NCI-H446 (cell line): ENCODE measurements around the gene APOF.
"Not testable (repeated sequence)": the region's sequence is repeated elsewhere in the genome, so short reads cannot be mapped to it uniquely, and the experiment has no call there.

ENCODE experiments used
- DNase-seq, 2 experiments: peaks; one replicate each; lab custom pipeline; 2025; lab: John Stamatoyannopoulos, UW

Gene APOF

DNA sequence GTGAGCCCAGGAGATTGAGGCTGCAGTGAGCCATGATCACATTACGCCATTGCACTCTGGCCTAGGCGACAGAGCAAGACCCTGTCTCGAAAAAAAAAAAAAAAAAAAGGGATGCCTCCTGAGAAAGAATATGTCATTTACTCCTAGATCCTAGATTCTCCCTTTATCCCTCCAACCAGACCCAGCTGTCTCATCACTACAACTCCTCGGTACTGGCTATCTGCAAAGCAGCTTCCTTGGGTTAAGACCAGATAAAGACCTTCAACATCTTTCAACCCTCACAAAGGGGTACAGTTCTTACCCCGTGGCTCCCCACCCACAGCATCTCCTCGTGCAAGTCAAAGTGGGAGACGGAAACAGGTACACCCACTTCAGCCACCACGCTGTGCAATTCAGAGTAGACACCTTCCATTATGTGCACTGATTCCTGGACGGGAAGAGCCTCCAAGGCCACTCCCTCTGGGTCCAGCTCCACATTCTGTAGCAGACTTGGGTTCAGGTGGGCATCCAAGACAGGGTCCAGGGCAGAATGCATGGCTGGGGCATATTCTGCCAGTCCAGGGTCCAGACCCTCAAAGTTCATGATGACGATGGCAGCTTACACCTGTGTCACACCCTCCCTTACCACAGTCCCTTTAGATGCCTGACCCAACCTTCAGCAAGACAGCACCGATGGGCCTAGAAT lies 30.0 kb downstream of the APOF start:
- DNase-seq, result no peak

DNA sequence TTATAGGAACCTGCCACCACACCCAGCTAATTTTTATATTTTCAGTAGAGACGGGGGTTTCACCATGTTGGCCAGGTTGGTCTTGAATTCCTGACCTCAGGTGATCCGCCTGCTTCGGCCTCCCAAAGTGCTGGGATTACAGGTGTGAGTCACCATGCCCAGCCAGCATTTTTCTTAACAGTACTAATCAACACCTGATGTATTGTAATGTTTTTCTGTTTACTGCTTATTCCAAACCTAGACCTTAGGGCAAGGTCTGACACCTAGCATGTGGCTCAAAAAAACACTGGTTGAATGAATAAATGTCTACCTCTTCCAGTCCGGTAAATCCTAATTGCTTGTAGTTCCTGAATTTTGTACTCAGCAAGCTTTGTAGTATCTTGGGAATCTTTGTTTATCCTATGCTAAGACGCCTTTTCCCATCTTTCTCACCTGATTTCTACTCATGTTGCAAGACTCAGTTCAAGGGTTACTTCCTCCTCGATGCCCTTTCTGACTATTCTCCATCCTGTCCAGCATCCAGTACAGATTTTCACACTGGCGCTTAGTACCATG lies 31.6 kb downstream of the APOF start:
- DNase-seq, result no peak

DNA sequence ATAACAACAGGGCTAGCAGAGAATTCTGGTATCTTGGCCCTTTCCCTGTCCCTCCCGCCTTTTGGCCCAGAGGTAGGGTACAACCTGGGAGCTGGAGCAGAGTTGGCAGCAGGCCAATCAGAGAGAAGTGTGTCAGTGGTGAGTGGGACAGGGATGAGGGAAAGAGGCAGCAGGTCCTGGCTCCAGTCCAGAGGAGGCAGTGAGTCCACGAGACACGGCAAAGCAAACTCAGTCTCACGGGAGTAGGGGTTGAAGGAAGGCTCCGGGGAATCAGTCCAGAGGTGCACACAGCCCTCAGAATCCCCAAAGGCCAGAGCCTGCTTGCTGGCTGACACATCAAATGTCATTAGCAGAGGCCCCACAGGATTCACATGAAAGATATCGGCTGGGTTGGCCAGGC lies 36.1 kb downstream of the APOF start:
- peak in 1 of 2 experiments; percentile 9 for DNase-seq

DNA sequence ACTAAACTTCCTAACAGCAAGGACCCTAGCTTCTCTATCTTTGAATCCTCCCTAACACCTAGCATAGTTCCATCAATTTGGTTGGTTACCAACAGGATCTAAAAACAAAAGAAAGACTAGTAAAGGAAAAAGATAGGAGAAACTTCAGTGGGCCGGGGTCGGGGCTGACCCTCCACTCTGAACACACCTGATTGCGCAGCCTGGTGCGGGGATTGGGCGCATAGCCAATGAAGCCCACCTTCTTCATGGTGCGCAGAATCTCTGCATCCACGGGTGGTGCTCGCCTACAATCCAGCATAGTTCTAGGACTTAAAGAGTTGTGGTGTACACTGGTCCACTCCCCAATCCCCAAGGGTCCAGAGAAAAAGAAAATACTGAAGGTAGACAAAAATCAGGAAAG lies 36.5 kb downstream of the APOF start:
- DNase-seq, result no peak

DNA sequence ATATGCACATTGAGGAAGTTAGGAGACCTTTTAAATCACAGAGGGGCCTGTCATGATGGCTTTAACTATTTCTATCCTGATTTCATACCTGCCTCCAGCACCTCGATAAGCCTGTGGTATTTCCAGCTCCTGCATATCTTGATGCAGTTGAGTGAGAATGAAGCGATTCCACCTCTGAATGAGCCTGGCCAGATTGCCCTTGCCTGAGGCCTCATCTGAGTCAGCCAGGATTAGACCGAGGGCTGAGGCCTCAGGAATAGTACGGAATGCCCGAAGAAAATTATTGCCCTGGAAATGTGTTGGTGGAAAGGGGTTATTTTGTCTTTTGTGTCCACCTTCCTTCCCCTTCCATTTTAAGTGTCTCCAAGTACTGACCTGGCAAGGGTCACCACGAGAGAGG lies 38.5 kb downstream of the APOF start:
- no peak for DNase-seq

DNA sequence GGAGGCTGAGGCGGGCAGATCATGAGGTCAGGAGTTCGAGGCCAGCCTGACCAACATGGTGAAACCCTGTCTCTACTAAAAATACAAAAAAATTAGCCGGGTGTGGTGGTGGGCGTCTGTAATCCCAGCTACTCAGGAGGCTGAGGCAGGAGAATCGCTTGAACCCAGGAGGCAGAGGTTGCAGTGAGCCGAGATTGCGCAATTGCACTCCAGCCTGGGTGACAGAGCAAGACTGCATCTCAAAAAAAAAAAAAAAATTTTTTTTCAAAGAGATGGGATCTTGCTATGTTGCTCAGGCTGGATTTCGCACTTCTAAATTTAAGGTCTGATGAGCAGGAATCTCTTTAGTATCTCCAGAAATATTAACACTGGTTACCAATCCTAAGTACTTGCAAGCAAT lies 41.0 kb downstream of the APOF start:
- not testable (repeated sequence) for DNase-seq

DNA sequence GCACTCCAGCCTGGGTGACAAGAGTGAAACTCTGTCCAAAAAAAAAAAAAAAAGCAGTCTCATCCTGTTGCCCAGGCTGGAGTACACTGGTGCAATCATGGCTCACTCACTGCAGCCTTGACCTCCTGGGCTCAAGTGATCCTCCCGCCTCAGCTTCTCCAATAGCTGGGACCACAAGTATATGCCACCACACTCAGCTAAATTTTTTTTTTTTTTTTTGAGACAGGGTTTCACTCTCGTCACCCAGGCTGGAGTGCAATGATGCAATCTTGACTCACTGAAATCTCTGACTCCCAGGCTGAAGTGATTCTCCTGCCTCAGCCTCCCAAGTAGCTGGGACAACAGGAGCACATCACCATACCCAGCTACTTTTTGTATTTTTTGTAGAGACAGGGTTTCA lies 41.6 kb downstream of the APOF start:
- DNase-seq, result no peak

DNA sequence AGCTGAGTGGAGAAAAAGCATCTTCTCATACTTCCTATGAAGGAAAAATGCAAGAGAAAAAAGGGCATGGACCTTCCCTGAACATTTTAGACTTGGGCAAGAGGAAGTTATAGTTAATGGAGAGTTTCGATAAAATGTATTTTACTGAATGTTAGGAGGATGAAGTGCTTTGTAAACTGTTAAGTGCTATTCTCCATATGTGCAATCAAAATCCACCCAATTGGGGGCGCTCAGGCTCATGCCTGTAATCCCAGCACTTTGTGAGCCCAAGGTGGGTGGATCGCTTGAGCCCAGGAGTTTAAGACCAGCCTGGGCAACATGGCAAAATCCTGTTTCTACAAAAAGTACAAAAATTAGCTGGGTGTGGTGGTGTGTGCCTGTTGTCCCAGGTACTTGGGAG lies 45.0 kb downstream of the APOF start:
- DNase-seq, result no peak

DNA sequence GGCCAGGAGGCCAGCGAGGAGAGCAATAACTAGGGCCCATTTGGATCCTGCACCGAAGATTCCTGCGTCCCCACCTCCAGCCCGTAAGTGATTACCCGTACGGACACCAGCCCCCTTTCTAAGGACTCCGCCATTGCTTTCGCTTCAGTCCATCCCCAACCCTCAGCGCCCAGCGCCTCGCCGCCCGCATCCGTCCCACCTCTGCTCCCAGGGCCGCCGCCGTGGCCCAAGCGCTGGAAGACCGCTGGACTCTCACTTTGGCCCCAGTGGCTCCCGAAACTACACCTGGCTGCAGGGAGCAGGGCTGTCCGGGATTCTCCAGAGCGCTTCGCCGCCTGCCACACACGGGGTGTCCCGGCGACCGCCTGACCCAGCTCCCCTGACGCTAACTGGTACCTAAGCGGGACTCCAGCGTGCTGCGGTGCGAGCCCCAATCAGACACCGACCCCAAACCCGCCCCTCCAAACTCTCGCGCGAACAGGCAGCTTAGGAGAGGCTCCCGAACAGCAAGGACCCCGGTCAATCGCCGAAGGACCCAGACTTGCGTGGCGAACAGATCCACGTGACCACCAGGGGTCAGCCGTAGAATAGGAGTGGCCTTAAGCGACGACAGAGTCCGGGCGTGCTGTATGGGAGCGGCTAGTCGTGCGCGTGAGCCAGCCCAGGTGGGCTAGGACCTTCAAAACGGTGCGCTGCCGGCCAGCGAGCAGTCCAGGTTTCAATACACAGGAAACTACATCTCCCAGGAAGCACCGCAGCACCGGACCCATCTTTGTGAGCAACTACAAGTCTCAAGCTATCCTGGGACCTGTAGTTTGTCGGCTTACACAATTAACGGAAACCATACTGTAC lies 46.8 kb downstream of the APOF start, which contains the start of gene CNPY2:
Gene CNPY2, minus strand, starts transcription at position 367 of the 852 bp plus-strand sequence. CDS start 771 bp downstream, outside the sequence.
- peak; percentile 92 to 93 for DNase-seq

DNA sequence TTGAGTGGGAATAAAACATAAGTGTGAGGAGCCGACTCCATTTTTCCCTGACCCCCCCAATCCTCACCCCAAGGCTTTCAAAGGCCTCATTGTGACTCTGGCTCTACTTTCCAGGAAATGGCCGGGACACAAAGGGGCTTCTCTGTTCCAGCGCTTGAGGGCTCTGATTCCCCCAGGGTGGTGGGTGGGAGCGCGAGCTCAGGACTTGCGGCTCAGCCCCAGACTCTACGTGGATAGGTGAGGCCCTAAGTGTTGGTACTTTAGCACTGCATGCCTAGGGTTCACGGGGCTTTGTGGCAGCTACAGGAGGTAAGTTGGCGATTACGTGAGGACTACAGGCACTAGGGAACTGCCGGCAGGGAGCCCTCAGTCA lies 47.4 kb downstream of the APOF start:
- no peak for DNase-seq

DNA sequence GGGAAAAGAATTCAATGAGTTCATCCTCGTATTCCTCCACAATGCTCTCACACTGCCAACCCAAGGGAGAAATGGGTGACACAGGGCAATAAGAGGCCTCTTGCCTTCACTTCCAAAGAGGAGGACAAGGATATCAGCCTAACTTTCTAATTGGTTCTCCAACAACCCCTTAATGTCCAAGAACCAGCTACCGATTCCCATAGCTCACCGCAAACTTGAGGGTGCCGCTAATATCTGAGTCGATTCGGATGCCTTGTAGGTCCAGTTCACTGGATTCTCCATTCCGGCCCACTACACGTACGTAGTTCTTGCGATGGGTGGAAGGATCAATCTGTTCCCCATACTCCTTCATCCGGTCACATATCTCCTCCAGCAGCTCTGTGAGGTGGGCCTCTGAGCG lies 51.7 kb downstream of the APOF start:
- no peak for DNase-seq
